HepG2 (cell line): ENCODE data around the gene POC1A. TPM values are rescaled to one million over a fixed set of nuclear protein-coding genes. Genes with fewer than 3 reads are reported as not detected.

ENCODE experiments used
- AGO1 ChIP-seq: fragments of 200-400 bp; formaldehyde crosslinking; IDR thresholded peaks from 2 replicates; pipeline ENCODE4 v1.6.1; 2017; ENCODE audit warnings: mild to moderate bottlenecking, low read depth, low read length, moderate library complexity; ENCODE audit not compliant: poor library complexity, severe bottlenecking
- AKAP8 ChIP-seq: sonication (generic); formaldehyde crosslinking; IDR thresholded peaks from 2 replicates; pipeline ENCODE4 v1.5.1; 2020; ENCODE audit warnings: mild to moderate bottlenecking, missing genetic modification reagents
- HHEX ChIP-seq: IDR thresholded peaks from 2 replicates; pipeline ENCODE4 v1.6.1; 2016; ENCODE audit warnings: control low read depth
- MEIS1 ChIP-seq: sonication (generic); formaldehyde crosslinking; IDR thresholded peaks from 2 replicates; pipeline ENCODE4 v1.9.0; 2021; ENCODE audit warnings: mild to moderate bottlenecking, missing genetic modification reagents, moderate library complexity, borderline replicate concordance
- NCOR1 ChIP-seq: fragments of 200-600 bp; sonication (generic); IDR thresholded peaks from 2 replicates; pipeline ENCODE4 v1.7.0; 2017; ENCODE audit warnings: antibody characterized with exemption, low read length, borderline replicate concordance
- NFIB ChIP-seq: sonication (generic); formaldehyde crosslinking; IDR thresholded peaks from 2 replicates; pipeline ENCODE4 v1.9.0; 2021; ENCODE audit warnings: missing genetic modification reagents, mild to moderate bottlenecking, borderline replicate concordance
- NR2C2 ChIP-seq: sonication (generic); formaldehyde crosslinking; IDR thresholded peaks from 2 replicates; pipeline ENCODE4 v1.4.0; 2020; ENCODE audit warnings: missing genetic modification reagents, mild to moderate bottlenecking, moderate library complexity, borderline replicate concordance
- PHF5A ChIP-seq: IDR thresholded peaks from one replicate; pipeline ENCODE4 v1.6.1; 2018; ENCODE audit warnings: low read depth, missing genetic modification reagents; ENCODE audit not compliant: unreplicated experiment
- RARA ChIP-seq: IDR thresholded peaks from 2 replicates; pipeline ENCODE4 v1.6.1; 2016; ENCODE audit warnings: missing genetic modification reagents, missing compliant biosample characterization
- STAT5B ChIP-seq: sonication (generic); formaldehyde crosslinking; IDR thresholded peaks from 2 replicates; pipeline ENCODE4 v1.4.0; 2020; ENCODE audit warnings: missing genetic modification reagents
- U2AF1 ChIP-seq: fragments of 200-400 bp; formaldehyde crosslinking; optimal IDR thresholded peaks from 2 replicates; pipeline ENCODE3; 2017; ENCODE audit warnings: mild to moderate bottlenecking, low read depth, low read length
- ZNF10 ChIP-seq: sonication (generic); formaldehyde crosslinking; IDR thresholded peaks from 2 replicates; pipeline ENCODE4 v1.4.0; 2020; ENCODE audit warnings: mild to moderate bottlenecking, low read depth, missing genetic modification reagents, borderline replicate concordance
- ZNF180 ChIP-seq: sonication (generic); formaldehyde crosslinking; IDR thresholded peaks from 2 replicates; pipeline ENCODE4 v1.4.0; 2020; ENCODE audit warnings: low read depth, missing genetic modification reagents, borderline replicate concordance
- ZNF24 ChIP-seq: fragments of 450-650 bp; IDR thresholded peaks from 2 replicates; pipeline ENCODE4 v1.6.1; 2017; ENCODE audit warnings: antibody characterized with exemption, mild to moderate bottlenecking
- ZNF282 ChIP-seq: fragments of 450-650 bp; IDR thresholded peaks from 2 replicates; pipeline ENCODE4 v1.6.1; 2018; ENCODE audit not compliant: partially characterized antibody
- ZNF7 ChIP-seq: IDR thresholded peaks from 2 replicates; pipeline ENCODE4 v1.6.1; 2016; ENCODE audit warnings: missing biosample characterization, missing genetic modification reagents
- ZNF703 ChIP-seq: sonication (generic); formaldehyde crosslinking; IDR thresholded peaks from 2 replicates; pipeline ENCODE4 v1.5.1; 2020; ENCODE audit warnings: missing genetic modification reagents, mild to moderate bottlenecking, moderate library complexity, borderline replicate concordance
- ZNF891 ChIP-seq: sonication (generic); formaldehyde crosslinking; IDR thresholded peaks from 2 replicates; pipeline ENCODE4 v1.5.0; 2020; ENCODE audit warnings: mild to moderate bottlenecking, missing genetic modification reagents
- polyA plus RNA-seq, 8 experiments: library from polyadenylated mRNA; depleted of rRNA in 3 of 8; stranded (reverse) in 7 of 8; unstranded in 1 of 8; fragments of >200 nt; fragmentation: Illumina TruSeq in 4 of 8; extraction: Trizol in 4 of 8; gene quantifications; 2 replicates each; pipeline versions ENCODE4 v1.2.1 to v1.2.3, GENCODE V29; 2011 to 2016; ENCODE audit warnings: low read depth in 4 of 8, missing spikeins in 1 of 8, mixed read lengths in 1 of 8; ENCODE audit not compliant: insufficient read depth in 1 of 8
- total RNA-seq, 5 experiments: library from RNA; depleted of rRNA; stranded (reverse); fragments of >200 nt; fragmentation: Illumina TruSeq; extraction: Trizol; gene quantifications; 2 replicates each; pipeline ENCODE4 v1.2.3, GENCODE V29; 2016; ENCODE audit warnings: low read depth in 1 of 5
- TF ChIP-seq, protein P1 (sequence below): sonication (generic); formaldehyde crosslinking; IDR thresholded peaks from 2 replicates; pipeline ENCODE4 v1.4.0; 2020; ENCODE audit warnings: missing genetic modification reagents, borderline replicate concordance
- TF ChIP-seq, protein P2 (sequence below): sonication (generic); formaldehyde crosslinking; IDR thresholded peaks from 2 replicates; pipeline ENCODE4 v1.8.0; 2022; ENCODE audit warnings: missing genetic modification reagents, low read depth, mild to moderate bottlenecking, borderline replicate concordance
- TF ChIP-seq, protein P3 (sequence below): sonication (generic); formaldehyde crosslinking; IDR thresholded peaks from 2 replicates; pipeline ENCODE4 v1.5.0; 2020; ENCODE audit warnings: missing genetic modification reagents, mild to moderate bottlenecking, borderline replicate concordance
- TF ChIP-seq, protein P4 (sequence below): sonication (generic); formaldehyde crosslinking; IDR thresholded peaks from 2 replicates; pipeline ENCODE4 v1.4.0; 2020; ENCODE audit warnings: missing genetic modification reagents, borderline replicate concordance

Gene POC1A
- total and polyA plus RNA-seq, 2 of the 13 experiments (the other 11 are each of a cell fraction or from before 2014, with no cell fraction given): 14.6 to 20.0 TPM

DNA sequence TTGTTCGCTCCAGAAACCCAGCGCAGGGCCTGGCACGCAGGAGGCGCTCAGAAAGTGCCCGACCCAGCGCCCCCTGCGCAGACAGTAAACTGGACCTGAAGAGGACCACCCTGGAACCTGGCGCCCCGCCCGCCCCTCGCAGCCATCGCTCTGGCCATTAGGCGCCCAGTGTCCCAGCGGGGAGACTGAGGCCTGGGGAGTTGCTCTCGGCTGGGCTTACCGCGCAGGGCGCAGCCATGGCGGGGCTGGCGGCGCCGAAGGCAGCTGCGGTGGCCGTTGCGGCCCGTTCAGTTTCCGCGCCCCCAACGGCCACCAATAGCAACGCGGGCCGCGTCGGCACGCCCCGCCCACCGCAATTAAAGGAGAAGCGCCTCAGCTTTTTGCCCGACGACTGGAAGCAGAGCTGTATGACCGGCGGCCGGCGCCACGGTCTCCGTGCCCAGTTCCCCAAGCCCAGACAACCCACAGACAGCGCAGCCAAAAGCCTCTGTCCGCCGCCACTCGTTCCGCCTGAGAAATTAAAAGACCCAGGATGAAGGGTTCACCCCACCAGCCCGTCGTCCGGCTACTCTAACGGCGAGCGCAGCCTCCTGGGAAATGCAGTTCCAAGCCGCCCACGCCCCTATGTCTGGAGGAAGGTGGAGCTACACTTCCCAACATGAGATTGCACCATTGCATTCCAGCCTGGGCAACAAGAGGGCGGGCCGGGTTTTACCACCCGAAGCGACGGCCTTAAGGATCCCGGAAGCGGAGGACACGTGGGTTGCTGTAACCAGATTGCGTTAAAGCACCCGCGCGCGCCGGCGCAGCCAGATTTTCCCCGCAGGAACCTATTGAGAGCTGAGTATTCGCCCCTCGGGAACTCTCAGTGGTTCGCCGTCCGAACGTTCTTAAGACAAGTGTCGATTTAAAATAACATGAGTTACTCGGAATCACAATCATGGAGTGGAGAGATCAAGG lies at the start of gene POC1A (continued):
- TF ChIP-seq, protein P1, sequence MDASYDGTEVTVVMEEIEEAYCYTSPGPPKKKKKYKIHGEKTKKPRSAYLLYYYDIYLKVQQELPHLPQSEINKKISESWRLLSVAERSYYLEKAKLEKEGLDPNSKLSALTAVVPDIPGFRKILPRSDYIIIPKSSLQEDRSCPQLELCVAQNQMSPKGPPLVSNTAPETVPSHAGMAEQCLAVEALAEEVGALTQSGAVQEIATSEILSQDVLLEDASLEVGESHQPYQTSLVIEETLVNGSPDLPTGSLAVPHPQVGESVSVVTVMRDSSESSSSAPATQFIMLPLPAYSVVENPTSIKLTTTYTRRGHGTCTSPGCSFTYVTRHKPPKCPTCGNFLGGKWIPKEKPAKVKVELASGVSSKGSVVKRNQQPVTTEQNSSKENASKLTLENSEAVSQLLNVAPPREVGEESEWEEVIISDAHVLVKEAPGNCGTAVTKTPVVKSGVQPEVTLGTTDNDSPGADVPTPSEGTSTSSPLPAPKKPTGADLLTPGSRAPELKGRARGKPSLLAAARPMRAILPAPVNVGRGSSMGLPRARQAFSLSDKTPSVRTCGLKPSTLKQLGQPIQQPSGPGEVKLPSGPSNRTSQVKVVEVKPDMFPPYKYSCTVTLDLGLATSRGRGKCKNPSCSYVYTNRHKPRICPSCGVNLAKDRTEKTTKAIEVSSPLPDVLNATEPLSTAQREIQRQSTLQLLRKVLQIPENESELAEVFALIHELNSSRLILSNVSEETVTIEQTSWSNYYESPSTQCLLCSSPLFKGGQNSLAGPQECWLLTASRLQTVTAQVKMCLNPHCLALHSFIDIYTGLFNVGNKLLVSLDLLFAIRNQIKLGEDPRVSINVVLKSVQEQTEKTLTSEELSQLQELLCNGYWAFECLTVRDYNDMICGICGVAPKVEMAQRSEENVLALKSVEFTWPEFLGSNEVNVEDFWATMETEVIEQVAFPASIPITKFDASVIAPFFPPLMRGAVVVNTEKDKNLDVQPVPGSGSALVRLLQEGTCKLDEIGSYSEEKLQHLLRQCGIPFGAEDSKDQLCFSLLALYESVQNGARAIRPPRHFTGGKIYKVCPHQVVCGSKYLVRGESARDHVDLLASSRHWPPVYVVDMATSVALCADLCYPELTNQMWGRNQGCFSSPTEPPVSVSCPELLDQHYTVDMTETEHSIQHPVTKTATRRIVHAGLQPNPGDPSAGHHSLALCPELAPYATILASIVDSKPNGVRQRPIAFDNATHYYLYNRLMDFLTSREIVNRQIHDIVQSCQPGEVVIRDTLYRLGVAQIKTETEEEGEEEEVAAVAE (CRISPR knock-in tag): peak; percentile 82; the same call in 1 of the 2 replicates
- TF ChIP-seq ZNF10 (CRISPR knock-in tag) (no peak), ZNF7 (no peak), AKAP8 (peak; percentile 59; the same call in 1 of the 2 replicates), AGO1 (peak; percentile 30), ZNF180 (CRISPR knock-in tag) (no peak), ZNF282 (no peak), NFIB (no peak), PHF5A (CRISPR knock-in tag) (peak; percentile 57), ZNF24 (0 out of 2 replicates have a peak, but pooled peaks have one; percentile 22), NR2C2 (CRISPR knock-in tag) (peak; percentile 73), MEIS1 (CRISPR knock-in tag) (no peak), NCOR1 (peak; percentile 49; the same call in 1 of the 2 replicates), RARA (CRISPR knock-in tag) (peak; percentile 55), U2AF1 (no peak), ZNF891 (CRISPR knock-in tag) (peak; percentile 55), STAT5B (no peak), HHEX (no peak), ZNF703 (CRISPR knock-in tag) (peak; percentile 50; the same call in 1 of the 2 replicates)
- TF ChIP-seq, protein P2, sequence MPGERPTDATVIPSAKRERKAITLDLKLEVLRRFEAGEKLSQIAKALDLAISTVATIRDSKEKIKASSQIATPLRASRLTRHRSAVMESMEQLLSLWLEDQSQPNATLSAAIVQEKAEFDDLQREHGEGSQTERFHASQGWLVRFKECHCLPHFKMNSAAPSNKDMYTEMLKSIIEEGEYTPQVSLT (CRISPR knock-in tag): no peak; the same call in 1 of the 2 replicates
- TF ChIP-seq, protein P3, sequence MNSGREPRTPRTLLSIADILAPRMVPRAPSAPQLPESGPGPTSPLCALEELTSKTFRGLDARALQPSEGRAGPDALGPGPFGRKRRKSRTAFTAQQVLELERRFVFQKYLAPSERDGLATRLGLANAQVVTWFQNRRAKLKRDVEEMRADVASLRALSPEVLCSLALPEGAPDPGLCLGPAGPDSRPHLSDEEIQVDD: peak; percentile 9; the same call in 1 of the 2 replicates
- TF ChIP-seq, protein P4, sequence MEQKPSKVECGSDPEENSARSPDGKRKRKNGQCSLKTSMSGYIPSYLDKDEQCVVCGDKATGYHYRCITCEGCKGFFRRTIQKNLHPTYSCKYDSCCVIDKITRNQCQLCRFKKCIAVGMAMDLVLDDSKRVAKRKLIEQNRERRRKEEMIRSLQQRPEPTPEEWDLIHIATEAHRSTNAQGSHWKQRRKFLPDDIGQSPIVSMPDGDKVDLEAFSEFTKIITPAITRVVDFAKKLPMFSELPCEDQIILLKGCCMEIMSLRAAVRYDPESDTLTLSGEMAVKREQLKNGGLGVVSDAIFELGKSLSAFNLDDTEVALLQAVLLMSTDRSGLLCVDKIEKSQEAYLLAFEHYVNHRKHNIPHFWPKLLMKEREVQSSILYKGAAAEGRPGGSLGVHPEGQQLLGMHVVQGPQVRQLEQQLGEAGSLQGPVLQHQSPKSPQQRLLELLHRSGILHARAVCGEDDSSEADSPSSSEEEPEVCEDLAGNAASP (CRISPR knock-in tag): no peak; the same call in 1 of the 2 replicates
